Measurements from ENCODE around the gene TTC22.

DNA sequence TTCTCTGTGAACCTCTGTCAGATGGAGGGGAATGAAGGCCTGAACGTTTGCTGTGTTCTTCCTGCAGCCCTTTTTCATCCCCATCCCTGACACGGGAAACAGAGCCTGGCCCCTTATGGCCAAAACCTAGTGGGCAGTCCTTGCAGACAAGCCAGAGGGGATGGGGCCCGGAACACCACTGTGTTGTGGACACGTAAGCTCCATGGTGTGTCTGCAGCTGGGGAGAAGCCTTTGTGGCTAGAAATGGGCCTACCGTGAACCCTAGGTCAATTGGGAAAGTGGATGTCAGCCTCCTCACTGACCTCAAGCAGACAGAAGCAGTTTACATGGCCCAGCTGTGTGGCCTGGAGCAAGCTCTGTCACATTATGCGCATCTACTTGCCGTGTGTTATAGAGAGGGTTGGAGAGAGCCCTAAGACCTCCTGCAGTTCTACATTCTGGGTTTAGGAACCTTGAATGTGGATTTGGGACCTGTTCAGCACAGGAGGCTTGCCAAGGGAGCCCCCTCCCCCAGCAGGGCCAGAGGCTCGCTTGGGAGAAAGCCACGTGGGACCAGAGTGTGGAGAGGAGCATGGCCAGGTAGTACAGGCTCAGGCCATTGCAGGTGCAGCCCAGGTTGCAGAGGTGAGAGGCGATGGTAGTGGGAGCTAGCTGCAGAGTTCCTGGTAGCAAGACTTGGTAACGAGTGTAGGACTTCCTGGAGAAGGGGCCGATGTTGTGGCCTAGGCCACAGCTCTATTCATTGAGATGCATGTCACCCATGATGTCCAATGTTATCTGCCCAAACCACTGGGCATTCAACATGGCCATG lies 57.5 kb downstream of the TTC22 start:
- TF ChIP-seq, protein P1, sequence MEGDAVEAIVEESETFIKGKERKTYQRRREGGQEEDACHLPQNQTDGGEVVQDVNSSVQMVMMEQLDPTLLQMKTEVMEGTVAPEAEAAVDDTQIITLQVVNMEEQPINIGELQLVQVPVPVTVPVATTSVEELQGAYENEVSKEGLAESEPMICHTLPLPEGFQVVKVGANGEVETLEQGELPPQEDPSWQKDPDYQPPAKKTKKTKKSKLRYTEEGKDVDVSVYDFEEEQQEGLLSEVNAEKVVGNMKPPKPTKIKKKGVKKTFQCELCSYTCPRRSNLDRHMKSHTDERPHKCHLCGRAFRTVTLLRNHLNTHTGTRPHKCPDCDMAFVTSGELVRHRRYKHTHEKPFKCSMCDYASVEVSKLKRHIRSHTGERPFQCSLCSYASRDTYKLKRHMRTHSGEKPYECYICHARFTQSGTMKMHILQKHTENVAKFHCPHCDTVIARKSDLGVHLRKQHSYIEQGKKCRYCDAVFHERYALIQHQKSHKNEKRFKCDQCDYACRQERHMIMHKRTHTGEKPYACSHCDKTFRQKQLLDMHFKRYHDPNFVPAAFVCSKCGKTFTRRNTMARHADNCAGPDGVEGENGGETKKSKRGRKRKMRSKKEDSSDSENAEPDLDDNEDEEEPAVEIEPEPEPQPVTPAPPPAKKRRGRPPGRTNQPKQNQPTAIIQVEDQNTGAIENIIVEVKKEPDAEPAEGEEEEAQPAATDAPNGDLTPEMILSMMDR (IDR thresholded peaks at IDR 0.05): no peak
- TF ChIP-seq POLR2A (IDR thresholded peaks at IDR 0.05): no peak
